CD1c-positive myeloid dendritic cell (primary cell): ENCODE data around the gene HSD17B4.
"Not testable (repeated sequence)": the region's sequence is repeated elsewhere in the genome, so short reads cannot be mapped to it uniquely, and the experiment has no call there.

ENCODE experiments used
- DNase-seq: peaks from one replicate; pipeline ENCODE4 v3.0.0-alpha.2; 2016; ENCODE audit errors: extremely low spot score

The HSD17B4 gene

GRCh38 chr5:119483155-119483554 is 30.9 kb downstream of the HSD17B4 start:
- DNase-seq, result no peak

- no peak for DNase-seq
These were observed 32.6 kb downstream of the HSD17B4 start for GRCh38 chr5:119484884-119485283.

- no peak for DNase-seq
These were observed 49.4 kb downstream of the HSD17B4 start for GRCh38 chr5:119501671-119502179.

GRCh38 chr5:119503939-119504338 is 51.6 kb downstream of the HSD17B4 start:
- not testable (repeated sequence) for DNase-seq

GRCh38 chr5:119512277-119512676 is 60.0 kb downstream of the HSD17B4 start:
- no peak for DNase-seq

- DNase-seq, result no peak
These were observed 62.9 kb downstream of the HSD17B4 start for GRCh38 chr5:119515192-119515591.

GRCh38 chr5:119517115-119517514 is 64.8 kb downstream of the HSD17B4 start:
- DNase-seq, result not testable (repeated sequence)

GRCh38 chr5:119521232-119521631 is 68.9 kb downstream of the HSD17B4 start:
- no peak for DNase-seq

- no peak for DNase-seq
These were observed 70.5 kb downstream of the HSD17B4 start for GRCh38 chr5:119522841-119523240.

- no peak for DNase-seq
These were observed 72.2 kb downstream of the HSD17B4 start for GRCh38 chr5:119524485-119524884.

GRCh38 chr5:119527351-119527750 is 75.1 kb downstream of the HSD17B4 start:
- DNase-seq, result no peak

GRCh38 chr5:119529811-119530210 is 77.5 kb downstream of the HSD17B4 start:
- no peak for DNase-seq

GRCh38 chr5:119532637-119533036 is 80.3 kb downstream of the HSD17B4 start:
- no peak for DNase-seq

- DNase-seq, result no peak
These were observed 85.4 kb downstream of the HSD17B4 start for GRCh38 chr5:119537704-119538103.

- DNase-seq, result no peak
These were observed 89.4 kb downstream of the HSD17B4 start for GRCh38 chr5:119541716-119542115.

GRCh38 chr5:119551819-119552218 is 99.5 kb downstream of the HSD17B4 start:
- no peak for DNase-seq

- no peak for DNase-seq
These were observed 102.3 kb downstream of the HSD17B4 start for GRCh38 chr5:119554597-119554996.

- no peak for DNase-seq
These were observed 118.6 kb downstream of the HSD17B4 start for GRCh38 chr5:119570910-119571309.

- DNase-seq, result peak; percentile 65
These were observed 126.6 kb downstream of the HSD17B4 start for GRCh38 chr5:119578937-119579336.

GRCh38 chr5:119582987-119583386 is 130.7 kb downstream of the HSD17B4 start:
- DNase-seq, result no peak

GRCh38 chr5:119583684-119584083 is 131.4 kb downstream of the HSD17B4 start:
- no peak for DNase-seq
